ENCODE data around the gene CACNA2D3.

DNA sequence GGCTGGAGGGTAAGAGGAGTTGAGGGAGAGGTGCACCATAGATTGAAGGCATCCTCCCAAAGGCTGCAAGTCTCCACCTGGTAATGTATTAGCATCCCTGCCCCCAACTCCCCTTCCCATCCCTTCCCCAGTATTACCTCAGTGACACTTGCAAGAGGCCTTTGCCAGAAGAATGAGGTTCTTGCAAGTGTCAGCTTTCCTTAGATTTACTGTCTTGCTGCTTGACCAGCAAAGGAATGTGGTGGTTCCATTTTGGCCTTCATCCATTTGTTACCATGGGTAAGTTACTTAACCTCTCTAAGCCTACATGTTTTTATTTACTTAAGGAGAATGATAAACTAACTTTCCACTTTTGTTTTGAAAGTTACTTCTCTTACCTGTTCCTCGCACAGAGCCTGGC is 696.6 kb downstream of the CACNA2D3 start:
- TF ChIP-seq, protein P1, sequence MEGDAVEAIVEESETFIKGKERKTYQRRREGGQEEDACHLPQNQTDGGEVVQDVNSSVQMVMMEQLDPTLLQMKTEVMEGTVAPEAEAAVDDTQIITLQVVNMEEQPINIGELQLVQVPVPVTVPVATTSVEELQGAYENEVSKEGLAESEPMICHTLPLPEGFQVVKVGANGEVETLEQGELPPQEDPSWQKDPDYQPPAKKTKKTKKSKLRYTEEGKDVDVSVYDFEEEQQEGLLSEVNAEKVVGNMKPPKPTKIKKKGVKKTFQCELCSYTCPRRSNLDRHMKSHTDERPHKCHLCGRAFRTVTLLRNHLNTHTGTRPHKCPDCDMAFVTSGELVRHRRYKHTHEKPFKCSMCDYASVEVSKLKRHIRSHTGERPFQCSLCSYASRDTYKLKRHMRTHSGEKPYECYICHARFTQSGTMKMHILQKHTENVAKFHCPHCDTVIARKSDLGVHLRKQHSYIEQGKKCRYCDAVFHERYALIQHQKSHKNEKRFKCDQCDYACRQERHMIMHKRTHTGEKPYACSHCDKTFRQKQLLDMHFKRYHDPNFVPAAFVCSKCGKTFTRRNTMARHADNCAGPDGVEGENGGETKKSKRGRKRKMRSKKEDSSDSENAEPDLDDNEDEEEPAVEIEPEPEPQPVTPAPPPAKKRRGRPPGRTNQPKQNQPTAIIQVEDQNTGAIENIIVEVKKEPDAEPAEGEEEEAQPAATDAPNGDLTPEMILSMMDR (IDR thresholded peaks at IDR 0.05; ENCODE audit: poor library complexity, severe bottlenecking), result no peak
- TF ChIP-seq SMC3 (conservative IDR thresholded peaks at IDR 0.05; ENCODE audit: poor library complexity) (no peak), TAF1 (IDR thresholded peaks at IDR 0.05; ENCODE audit: low read depth) (no peak), EZH2 (IDR thresholded peaks at IDR 0.05; ENCODE audit: borderline replicate concordance, insufficient read depth, low read length, poor library complexity, severe bottlenecking) (no peak), EP300 (conservative IDR thresholded peaks at IDR 0.05; ENCODE audit: poor library complexity, severe bottlenecking) (no peak), POLR2AphosphoS5 (IDR thresholded peaks at IDR 0.05) (no peak)
- TF ChIP-seq, protein P2, sequence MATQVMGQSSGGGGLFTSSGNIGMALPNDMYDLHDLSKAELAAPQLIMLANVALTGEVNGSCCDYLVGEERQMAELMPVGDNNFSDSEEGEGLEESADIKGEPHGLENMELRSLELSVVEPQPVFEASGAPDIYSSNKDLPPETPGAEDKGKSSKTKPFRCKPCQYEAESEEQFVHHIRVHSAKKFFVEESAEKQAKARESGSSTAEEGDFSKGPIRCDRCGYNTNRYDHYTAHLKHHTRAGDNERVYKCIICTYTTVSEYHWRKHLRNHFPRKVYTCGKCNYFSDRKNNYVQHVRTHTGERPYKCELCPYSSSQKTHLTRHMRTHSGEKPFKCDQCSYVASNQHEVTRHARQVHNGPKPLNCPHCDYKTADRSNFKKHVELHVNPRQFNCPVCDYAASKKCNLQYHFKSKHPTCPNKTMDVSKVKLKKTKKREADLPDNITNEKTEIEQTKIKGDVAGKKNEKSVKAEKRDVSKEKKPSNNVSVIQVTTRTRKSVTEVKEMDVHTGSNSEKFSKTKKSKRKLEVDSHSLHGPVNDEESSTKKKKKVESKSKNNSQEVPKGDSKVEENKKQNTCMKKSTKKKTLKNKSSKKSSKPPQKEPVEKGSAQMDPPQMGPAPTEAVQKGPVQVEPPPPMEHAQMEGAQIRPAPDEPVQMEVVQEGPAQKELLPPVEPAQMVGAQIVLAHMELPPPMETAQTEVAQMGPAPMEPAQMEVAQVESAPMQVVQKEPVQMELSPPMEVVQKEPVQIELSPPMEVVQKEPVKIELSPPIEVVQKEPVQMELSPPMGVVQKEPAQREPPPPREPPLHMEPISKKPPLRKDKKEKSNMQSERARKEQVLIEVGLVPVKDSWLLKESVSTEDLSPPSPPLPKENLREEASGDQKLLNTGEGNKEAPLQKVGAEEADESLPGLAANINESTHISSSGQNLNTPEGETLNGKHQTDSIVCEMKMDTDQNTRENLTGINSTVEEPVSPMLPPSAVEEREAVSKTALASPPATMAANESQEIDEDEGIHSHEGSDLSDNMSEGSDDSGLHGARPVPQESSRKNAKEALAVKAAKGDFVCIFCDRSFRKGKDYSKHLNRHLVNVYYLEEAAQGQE (IDR thresholded peaks at IDR 0.05; ENCODE audit: borderline replicate concordance), result no peak

Measured in neural cell (in vitro differentiated cells).